GM20000 (cell line): ENCODE results near the gene KDM5B.

Experiments used
- DNase-seq: peaks from one replicate; pipeline ENCODE4 v3.0.0; 2012; ENCODE audit warnings: low spot score
- TF ChIP-seq, protein P1 (sequence below): IDR thresholded peaks from 2 replicates; pipeline ENCODE4 v1.5.1; 2012; ENCODE audit warnings: mild to moderate bottlenecking, control low read depth; ENCODE audit errors: extremely low read depth, missing control alignments

KDM5B gene

DNA sequence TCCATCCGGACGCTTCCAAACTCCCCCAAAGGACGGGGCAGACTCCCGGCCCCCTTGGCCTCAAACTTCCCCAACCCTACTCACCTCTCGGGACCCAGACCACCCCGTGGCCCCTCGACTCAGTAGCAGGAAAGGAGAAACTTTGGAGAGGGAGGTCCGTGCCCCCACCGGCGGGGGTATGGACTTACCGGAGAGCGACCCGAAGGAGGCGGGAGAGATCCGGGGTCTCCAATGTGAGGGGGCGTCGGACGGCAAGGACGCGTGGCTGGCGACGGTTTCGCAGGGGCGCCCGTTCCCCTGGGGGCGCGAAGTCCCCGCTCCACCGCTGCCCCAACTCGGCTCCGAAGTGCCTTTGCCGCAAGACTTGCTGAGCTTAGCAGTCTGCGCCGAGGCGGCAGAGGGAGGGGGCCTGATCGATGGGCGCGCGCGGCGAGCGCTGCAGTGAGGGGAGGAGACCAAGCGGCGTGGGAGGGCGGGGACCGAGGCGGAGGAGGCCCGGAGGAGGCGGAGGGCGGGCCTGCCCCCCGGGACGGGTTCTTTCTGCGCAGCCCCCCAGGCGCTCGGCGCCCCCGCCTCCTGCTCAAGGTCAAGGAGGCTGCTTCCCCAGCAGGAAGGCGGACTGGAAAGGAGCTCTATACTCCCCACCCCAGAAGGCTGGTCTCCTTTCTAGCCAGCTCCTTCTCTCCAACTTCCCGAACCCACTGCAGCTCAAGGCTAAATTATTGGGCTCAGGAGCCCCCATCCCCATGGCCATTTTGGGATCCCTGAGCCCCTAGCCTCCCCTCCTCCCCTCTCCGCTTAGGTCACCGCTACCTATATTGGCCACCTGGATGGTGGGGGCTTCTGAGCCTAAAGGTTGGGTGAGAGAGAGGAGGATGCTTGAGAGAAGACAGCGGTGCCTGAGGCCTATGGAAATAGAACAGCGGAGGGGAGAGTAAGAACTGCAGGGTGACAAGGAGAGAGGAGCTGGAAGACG is 97.9 kb downstream of the KDM5B start, which contains the start of gene SYT2:
TSS of gene SYT2 (minus strand) at position 385 of the 976 bp plus-strand sequence. CDS start 104,682 bp downstream, outside the sequence.
- DNase-seq: no peak
- TF ChIP-seq, protein P1, sequence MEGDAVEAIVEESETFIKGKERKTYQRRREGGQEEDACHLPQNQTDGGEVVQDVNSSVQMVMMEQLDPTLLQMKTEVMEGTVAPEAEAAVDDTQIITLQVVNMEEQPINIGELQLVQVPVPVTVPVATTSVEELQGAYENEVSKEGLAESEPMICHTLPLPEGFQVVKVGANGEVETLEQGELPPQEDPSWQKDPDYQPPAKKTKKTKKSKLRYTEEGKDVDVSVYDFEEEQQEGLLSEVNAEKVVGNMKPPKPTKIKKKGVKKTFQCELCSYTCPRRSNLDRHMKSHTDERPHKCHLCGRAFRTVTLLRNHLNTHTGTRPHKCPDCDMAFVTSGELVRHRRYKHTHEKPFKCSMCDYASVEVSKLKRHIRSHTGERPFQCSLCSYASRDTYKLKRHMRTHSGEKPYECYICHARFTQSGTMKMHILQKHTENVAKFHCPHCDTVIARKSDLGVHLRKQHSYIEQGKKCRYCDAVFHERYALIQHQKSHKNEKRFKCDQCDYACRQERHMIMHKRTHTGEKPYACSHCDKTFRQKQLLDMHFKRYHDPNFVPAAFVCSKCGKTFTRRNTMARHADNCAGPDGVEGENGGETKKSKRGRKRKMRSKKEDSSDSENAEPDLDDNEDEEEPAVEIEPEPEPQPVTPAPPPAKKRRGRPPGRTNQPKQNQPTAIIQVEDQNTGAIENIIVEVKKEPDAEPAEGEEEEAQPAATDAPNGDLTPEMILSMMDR: no peak

- TF ChIP-seq, protein P1: no peak
- no peak for DNase-seq
Observed at GRCh38 chr1:202709276-202710041, 98.8 kb downstream of the KDM5B start.

- no peak for DNase-seq
- TF ChIP-seq, protein P1: no peak
Observed at GRCh38 chr1:202708456-202709275, 99.6 kb downstream of the KDM5B start.

DNA sequence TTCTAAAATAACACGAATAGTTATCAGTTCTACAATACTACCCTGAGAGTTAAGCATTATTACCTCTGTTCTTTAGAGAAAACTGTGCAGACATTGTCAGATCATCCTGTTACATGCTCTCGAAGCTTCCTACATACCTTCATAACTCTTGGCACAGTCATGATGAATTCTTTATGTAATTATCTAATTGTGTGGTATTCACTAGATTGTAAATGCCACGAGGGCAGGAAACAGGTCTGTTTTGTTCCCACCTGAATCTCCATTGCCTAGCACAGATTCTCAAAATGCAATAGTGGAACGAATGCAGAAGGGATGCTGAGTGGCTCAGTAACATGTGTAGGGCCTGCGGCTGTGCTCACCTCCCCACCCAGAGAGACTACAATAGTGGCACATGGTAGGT is 101.4 kb downstream of the KDM5B start:
- DNase-seq: no peak
- TF ChIP-seq, protein P1: no peak

DNA sequence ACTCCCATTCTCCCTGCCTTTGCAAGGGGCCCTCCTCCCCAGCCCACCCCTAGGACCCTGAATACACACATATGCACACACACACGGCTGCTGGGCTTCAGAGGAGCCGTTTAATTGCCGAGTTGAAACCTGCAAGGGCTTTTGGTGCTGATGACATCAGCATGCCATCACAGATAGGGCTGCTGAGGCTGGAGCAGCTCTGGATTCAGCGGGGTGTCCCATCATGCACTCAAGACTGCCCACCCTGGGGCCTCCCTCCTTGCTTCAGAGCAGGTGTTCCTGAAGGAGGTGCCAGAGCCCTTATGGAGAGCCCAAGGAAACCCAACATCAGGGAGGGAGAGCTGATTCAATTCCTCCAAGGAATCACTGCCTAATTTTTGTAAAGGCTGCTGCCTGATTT is 103.6 kb downstream of the KDM5B start:
- TF ChIP-seq, protein P1: no peak
- DNase-seq: no peak

GRCh38 chr1:202703191-202703590 is 105.0 kb downstream of the KDM5B start:
- TF ChIP-seq, protein P1: no peak
- no peak for DNase-seq
